Measurements from ENCODE around the gene COL11A2.
"Not testable (repeated sequence)": the region's sequence is repeated elsewhere in the genome, so short reads cannot be mapped to it uniquely, and the experiment has no call there.

COL11A2 gene

GRCh38 chr6:33192105-33192646, at the start of gene COL11A2:
TSS of gene COL11A2 (minus strand) at chr6:33192467. CDS start at chr6:33192240, 227 bp downstream.
- Mint-ChIP-seq H3K27me3 (peaks cover 18% of the 10 kb centered on the region), H3K27ac (peak within 1 kb of the TSS in 1 of 2 donors; percentile 71)
- DNase-seq = no peak

GRCh38 chr6:33241968-33242367, 49.7 kb upstream of the COL11A2 start:
- peaks cover 27% of the 10 kb centered on the region for H3K4me1 Mint-ChIP-seq
- no peaks in the 10 kb centered on the region for H3K9me3 Mint-ChIP-seq
- ATAC-seq (peak; percentile 98), DNase-seq (no peak)
- peak overlapping the region; percentile 56 to 58 for H3K4me3 Mint-ChIP-seq
- H3K27ac Mint-ChIP-seq = peak overlapping the region in 1 of 2 donors; percentile 36
- peaks cover 7% of the 10 kb centered on the region for H3K27me3 Mint-ChIP-seq

More at GRCh38 chr6:33192105-33192646, at the start of gene COL11A2:
- peak; percentile 63 for ATAC-seq
- H3K4me3 Mint-ChIP-seq = peak within 1 kb of the TSS; percentile 73 to 81
- H3K4me1 Mint-ChIP-seq = peaks cover 37% of the 10 kb centered on the region
- no peaks in the 10 kb centered on the region for H3K9me3 Mint-ChIP-seq

GRCh38 chr6:33237741-33238140, 45.5 kb upstream of the COL11A2 start:
- no peaks in the 10 kb centered on the region for H3K9me3 Mint-ChIP-seq
- H3K27ac Mint-ChIP-seq = no peak overlapping the region
- ATAC-seq (no peak), DNase-seq (no peak)
- H3K4me3 Mint-ChIP-seq = no peak overlapping the region
- H3K4me1 Mint-ChIP-seq = peaks cover 15% of the 10 kb centered on the region
- H3K27me3 Mint-ChIP-seq = peaks cover 25% of the 10 kb centered on the region

GRCh38 chr6:33236852-33237251, 44.6 kb upstream of the COL11A2 start:
- ATAC-seq = no peak
- peaks cover 25% of the 10 kb centered on the region for H3K27me3 Mint-ChIP-seq
- H3K27ac Mint-ChIP-seq = no peak overlapping the region

GRCh38 chr6:33236328-33236727, 44.1 kb upstream of the COL11A2 start:
- H3K4me1 Mint-ChIP-seq = peaks cover 3% of the 10 kb centered on the region
- H3K4me3 Mint-ChIP-seq = no peak overlapping the region
- no peak for DNase-seq
- no peak for ATAC-seq
- no peak overlapping the region for H3K27ac Mint-ChIP-seq
- H3K9me3 Mint-ChIP-seq = no peaks in the 10 kb centered on the region
- H3K27me3 Mint-ChIP-seq = peaks cover 30% of the 10 kb centered on the region

More at GRCh38 chr6:33236852-33237251, 44.6 kb upstream of the COL11A2 start:
- Mint-ChIP-seq H3K4me3 (no peak overlapping the region), H3K4me1 (peaks cover 7% of the 10 kb centered on the region), H3K9me3 (no peaks in the 10 kb centered on the region)
- DNase-seq = no peak

- H3K9me3 Mint-ChIP-seq = no peaks in the 10 kb centered on the region
- DNase-seq (no peak), ATAC-seq (no peak)
- peaks cover 32% of the 10 kb centered on the region for H3K27me3 Mint-ChIP-seq
- no peak overlapping the region for H3K27ac Mint-ChIP-seq
- peaks cover 5% of the 10 kb centered on the region for H3K4me1 Mint-ChIP-seq
- no peak overlapping the region for H3K4me3 Mint-ChIP-seq
Measured at GRCh38 chr6:33235221-33235634, 43.0 kb upstream of the COL11A2 start.

GRCh38 chr6:33226503-33227120, 34.3 kb upstream of the COL11A2 start:
- not testable (repeated sequence) for ATAC-seq, H3K4me1 Mint-ChIP-seq, H3K27ac Mint-ChIP-seq, H3K9me3 Mint-ChIP-seq, DNase-seq, H3K4me3 Mint-ChIP-seq
- H3K27me3 Mint-ChIP-seq = peaks cover 40% of the 10 kb centered on the region

- Mint-ChIP-seq H3K27ac (no peak overlapping the region), H3K27me3 (peaks cover 31% of the 10 kb centered on the region), H3K4me3 (no peak overlapping the region), H3K4me1 (peaks cover 45% of the 10 kb centered on the region), H3K9me3 (no peaks in the 10 kb centered on the region)
- DNase-seq (no peak), ATAC-seq (no peak)
Measured at GRCh38 chr6:33217681-33218080, 25.4 kb upstream of the COL11A2 start.

GRCh38 chr6:33217246-33217645, 25.0 kb upstream of the COL11A2 start:
- H3K4me1 Mint-ChIP-seq = peaks cover 50% of the 10 kb centered on the region
- H3K27me3 Mint-ChIP-seq = peaks cover 29% of the 10 kb centered on the region
- H3K4me3 Mint-ChIP-seq = no peak overlapping the region

GRCh38 chr6:33216117-33216649, 23.9 kb upstream of the COL11A2 start:
- no peak overlapping the region for H3K27ac Mint-ChIP-seq
- ATAC-seq = peak; percentile 39
- no peaks in the 10 kb centered on the region for H3K9me3 Mint-ChIP-seq
- H3K4me1 Mint-ChIP-seq = peaks cover 55% of the 10 kb centered on the region
- no peak for DNase-seq
- peaks cover 29% of the 10 kb centered on the region for H3K27me3 Mint-ChIP-seq
- no peak overlapping the region for H3K4me3 Mint-ChIP-seq

More at GRCh38 chr6:33217246-33217645, 25.0 kb upstream of the COL11A2 start:
- no peak for DNase-seq
- no peak for ATAC-seq
- Mint-ChIP-seq H3K27ac (no peak overlapping the region), H3K9me3 (no peaks in the 10 kb centered on the region)

- Mint-ChIP-seq H3K27ac (peak overlapping the region; percentile 36 to 94), H3K9me3 (no peaks in the 10 kb centered on the region), H3K4me3 (peak overlapping the region; percentile 53 to 65), H3K27me3 (peaks cover 29% of the 10 kb centered on the region), H3K4me1 (peaks cover 56% of the 10 kb centered on the region)
- no peak for DNase-seq
- peak; percentile 26 for ATAC-seq
Measured at GRCh38 chr6:33215271-33216116, 23.2 kb upstream of the COL11A2 start.

GRCh38 chr6:33213989-33214335, 21.7 kb upstream of the COL11A2 start:
- H3K27me3 Mint-ChIP-seq = peaks cover 29% of the 10 kb centered on the region
- DNase-seq (no peak), ATAC-seq (peak; percentile 6)
- H3K27ac Mint-ChIP-seq = peak overlapping the region; percentile 79 to 81
- peak overlapping the region; percentile 88 to 91 for H3K4me3 Mint-ChIP-seq
- peaks cover 72% of the 10 kb centered on the region for H3K4me1 Mint-ChIP-seq
- no peaks in the 10 kb centered on the region for H3K9me3 Mint-ChIP-seq

- Mint-ChIP-seq H3K9me3 (no peaks in the 10 kb centered on the region), H3K4me3 (peak overlapping the region; percentile 88 to 91), H3K4me1 (peaks cover 76% of the 10 kb centered on the region), H3K27me3 (peaks cover 23% of the 10 kb centered on the region), H3K27ac (peak overlapping the region; percentile 79 to 81)
- ATAC-seq (peak; percentile 61), DNase-seq (no peak)
Measured at GRCh38 chr6:33213166-33213988, 21.1 kb upstream of the COL11A2 start.

- peak overlapping the region; percentile 88 to 91 for H3K4me3 Mint-ChIP-seq
- no peaks in the 10 kb centered on the region for H3K9me3 Mint-ChIP-seq
- peaks cover 18% of the 10 kb centered on the region for H3K27me3 Mint-ChIP-seq
- H3K4me1 Mint-ChIP-seq = peaks cover 77% of the 10 kb centered on the region
- H3K27ac Mint-ChIP-seq = peak overlapping the region in 1 of 2 donors; percentile 82
- no peak for ATAC-seq
- DNase-seq = no peak
Measured at GRCh38 chr6:33212857-33213165, 20.5 kb upstream of the COL11A2 start.
